Measurements from ENCODE around the gene AK8.

Gene AK8

GRCh38 chr9:132857616-132858342, 20.3 kb downstream of the AK8 start:
- DNase-seq, result no peak

- no peak for DNase-seq
Measured at GRCh38 chr9:132857031-132857430, 21.1 kb downstream of the AK8 start.

- no peak for DNase-seq
Measured at GRCh38 chr9:132855904-132856303, 22.2 kb downstream of the AK8 start.

GRCh38 chr9:132854832-132855231, 23.3 kb downstream of the AK8 start:
- no peak for DNase-seq

- DNase-seq, result no peak
Measured at GRCh38 chr9:132853482-132853881, 24.6 kb downstream of the AK8 start.

- no peak for DNase-seq
Measured at GRCh38 chr9:132849185-132849706, 28.8 kb downstream of the AK8 start.

GRCh38 chr9:132846918-132847515, 31.1 kb downstream of the AK8 start:
- DNase-seq, result no peak

GRCh38 chr9:132846109-132846917, 31.8 kb downstream of the AK8 start:
- DNase-seq, result no peak

- no peak for DNase-seq
Measured at GRCh38 chr9:132842124-132843044, 35.7 kb downstream of the AK8 start.

- DNase-seq, result no peak
Measured at GRCh38 chr9:132840980-132841379, 37.1 kb downstream of the AK8 start.

GRCh38 chr9:132838291-132838690, 39.8 kb downstream of the AK8 start:
- DNase-seq, result no peak

GRCh38 chr9:132837501-132838286, 40.4 kb downstream of the AK8 start:
- no peak for DNase-seq

- DNase-seq, result no peak
Measured at GRCh38 chr9:132834343-132834742, 43.7 kb downstream of the AK8 start.

- DNase-seq, result no peak
Measured at GRCh38 chr9:132833550-132834121, 44.4 kb downstream of the AK8 start.

- DNase-seq, result no peak
Measured at GRCh38 chr9:132832171-132832881, 45.8 kb downstream of the AK8 start.

- DNase-seq, result no peak
Measured at GRCh38 chr9:132828201-132828770, 49.8 kb downstream of the AK8 start.

- no peak for DNase-seq
Measured at GRCh38 chr9:132827366-132827765, 50.7 kb downstream of the AK8 start.

GRCh38 chr9:132826621-132827365, 51.3 kb downstream of the AK8 start:
- no peak for DNase-seq

- DNase-seq, result no peak
Measured at GRCh38 chr9:132826131-132826530, 52.0 kb downstream of the AK8 start.

GRCh38 chr9:132825430-132825829, 52.7 kb downstream of the AK8 start:
- no peak for DNase-seq

Data from activated naive CD4-positive, alpha-beta T cell treated with anti-CD3 and anti-CD28 coated beads, Interleukin-2, amount 50 U/mL, for 16 hours (primary cell).